K562 (cell line): ENCODE measurements around the gene USP15. TPM values are rescaled to one million over a fixed set of nuclear protein-coding genes. Genes with fewer than 3 reads are reported as not detected.

Experiments used
- ATAC-seq: fragments of 200-7000 bp; cut with Tn5 transposase; 3 replicates; pipeline ENCODE4 v1.9.1; 2020; ENCODE audit warnings: moderate library complexity
- BruUV-seq: library from RNA; stranded (reverse); fragments of 400-500 nt; replicated peaks from 2 replicates; lab custom pipeline; 2021; lab: Mats Ljungman, UMichigan
- CTCF ChIA-PET: fragments of 300-600 bp; formaldehyde crosslinking; extraction: SDS; loops from one replicate; lab custom pipeline; 2021; ENCODE audit warnings: low intra/inter-chr PET ratio; lab: Yijun Ruan, JAX
- POLR2A ChIA-PET: fragments of 300-600, 350-650 bp; sonication (Branson Sonifier 250); formaldehyde crosslinking; extraction: SDS; loops from one replicate; lab custom pipeline; 2021; ENCODE audit warnings: antibody characterized with exemption, inconsistent platforms; lab: Yijun Ruan, JAX
- DNase-seq, 4 experiments: peaks; one replicate each; pipeline versions ENCODE4 v3.0.0 to v3.0.0-alpha.2; 2011 to 2018; ENCODE audit warnings: low spot score in 3 of 4, mixed read lengths in 3 of 4; ENCODE audit errors: extremely low read depth in 1 of 4
- FAIRE-seq: peaks from 2 replicates; lab custom pipeline; 2011; peaks lifted over from hg19 to GRCh38; lab: Jason Lieb, UNC
- H2AFZ ChIP-seq: 2 replicates; pipeline ENCODE4 v1.6.0; 2011; ENCODE audit warnings: low read depth, low read length, control low read depth, inconsistent platforms
- H3K27ac ChIP-seq: fragments of 200-600 bp; 3 replicates; pipeline ENCODE4 v1.8.0; 2011; ENCODE audit warnings: low read depth, mild to moderate bottlenecking, control low read depth, inconsistent platforms, low read length, moderate library complexity, mixed read lengths; ENCODE audit errors: extremely low read depth
- H3K27me3 ChIP-seq, 2 experiments: fragments of 300-600 bp in 1 of 2; 2 replicates in 1 of 2; 3 replicates in 1 of 2; pipeline versions ENCODE4 v1.6.0 to v1.8.0; 2011; ENCODE audit warnings: inconsistent platforms in 2 of 2, low read length in 2 of 2, mild to moderate bottlenecking in 1 of 2, mixed read lengths in 1 of 2, moderate library complexity in 1 of 2; ENCODE audit not compliant: control insufficient read depth in 2 of 2, insufficient read depth in 2 of 2
- H3K36me3 ChIP-seq: fragments of 300-600 bp; 3 replicates; pipeline ENCODE4 v1.8.0; 2011; ENCODE audit warnings: mild to moderate bottlenecking, low read length, inconsistent platforms; ENCODE audit not compliant: control insufficient read depth, insufficient read depth
- H3K4me1 ChIP-seq, 2 experiments: fragments of 200-600 bp in 1 of 2; replicated peaks in 1 of 2; 2 replicates in 1 of 2; 3 replicates in 1 of 2; pipeline versions ENCODE4 v1.5.1 to v1.8.0; 2011; ENCODE audit warnings: inconsistent platforms in 2 of 2, low read length in 2 of 2, mild to moderate bottlenecking in 1 of 2, mixed read lengths in 1 of 2, moderate library complexity in 1 of 2; ENCODE audit not compliant: control insufficient read depth in 2 of 2, insufficient read depth in 2 of 2
- H3K4me2 ChIP-seq: 2 replicates; pipeline ENCODE4 v1.6.1; 2011; ENCODE audit warnings: low read length, control low read depth, inconsistent platforms, mixed read lengths; ENCODE audit not compliant: insufficient read depth
- H3K4me3 ChIP-seq: fragments of 200-600 bp; sonication (generic), shearing (Covaris generic); 2 replicates; pipeline ENCODE4 v1.5.1; 2016; ENCODE audit warnings: control low read depth, inconsistent platforms
- H3K79me2 ChIP-seq: fragments of 200-600 bp; 3 replicates; pipeline ENCODE4 v1.8.0; 2011; ENCODE audit warnings: low read length, inconsistent platforms; ENCODE audit not compliant: control insufficient read depth, insufficient read depth
- H3K9ac ChIP-seq, 2 experiments: 2 replicates each; pipeline versions ENCODE4 v1.6.0 to v1.6.1; 2011; ENCODE audit warnings: low read depth in 2 of 2, low read length in 2 of 2, control low read depth in 1 of 2, inconsistent platforms in 1 of 2, mild to moderate bottlenecking in 1 of 2, mixed read lengths in 1 of 2; ENCODE audit not compliant: insufficient read depth in 1 of 2
- H3K9me1 ChIP-seq: one replicate; pipeline ENCODE4 v1.6.0; 2011; ENCODE audit warnings: inconsistent platforms, mild to moderate bottlenecking, low read length, moderate library complexity; ENCODE audit not compliant: control insufficient read depth, insufficient read depth
- H3K9me3 ChIP-seq: replicated peaks from 2 replicates; pipeline ENCODE4 v1.5.1; 2011; ENCODE audit warnings: low read depth, low read length, inconsistent platforms; ENCODE audit not compliant: control insufficient read depth, insufficient read depth
- H4K20me1 ChIP-seq: replicated peaks from 2 replicates; pipeline ENCODE4 v1.6.1; 2011; ENCODE audit warnings: low read length, inconsistent platforms, mixed read lengths; ENCODE audit not compliant: control insufficient read depth, insufficient read depth
- BCLAF1 ChIP-seq, 2 experiments: fragments of 450-650 bp in 1 of 2; IDR thresholded peaks; 2 replicates each; pipeline ENCODE4 v1.6.1; 2011 to 2017; ENCODE audit warnings: low read depth in 2 of 2, antibody characterized with exemption in 1 of 2, borderline replicate concordance in 1 of 2, low read length in 1 of 2, mild to moderate bottlenecking in 1 of 2, mixed read lengths in 1 of 2; ENCODE audit not compliant: control insufficient read depth in 1 of 2
- MAFF ChIP-seq: IDR thresholded peaks from 2 replicates; pipeline ENCODE4 v1.6.1; 2012; ENCODE audit warnings: low read length, improper control_type of control experiment
- MED1 ChIP-seq: sonication (generic); formaldehyde crosslinking; IDR thresholded peaks from 2 replicates; pipeline ENCODE4 v1.8.1; 2023; ENCODE audit warnings: missing genetic modification reagents, borderline replicate concordance
- MYBL2 ChIP-seq, 2 experiments: fragments of 450-650 bp in 1 of 2; sonication (generic) in 1 of 2; formaldehyde crosslinking in 1 of 2; IDR thresholded peaks; 2 replicates each; pipeline versions ENCODE4 v1.6.1 to v1.8.1; 2017 to 2022; ENCODE audit warnings: borderline replicate concordance in 1 of 2, inconsistent platforms in 1 of 2, low read depth in 1 of 2, mild to moderate bottlenecking in 1 of 2, missing genetic modification reagents in 1 of 2, moderate library complexity in 1 of 2
- PCBP1 ChIP-seq: fragments of 200-400 bp; formaldehyde crosslinking; IDR thresholded peaks from 2 replicates; pipeline ENCODE4 v1.6.1; 2018; ENCODE audit warnings: mild to moderate bottlenecking, low read depth, low read length; ENCODE audit not compliant: poor library complexity, severe bottlenecking
- PTTG1 ChIP-seq: fragments of 450-650 bp; IDR thresholded peaks from 2 replicates; pipeline ENCODE4 v1.6.1; 2016; ENCODE audit warnings: low read depth, mild to moderate bottlenecking, missing genetic modification characterization, missing compliant biosample characterization
- ZSCAN29 ChIP-seq: fragments of 450-650 bp; IDR thresholded peaks from 2 replicates; pipeline ENCODE4 v1.6.1; 2017
- WGBS: fragments of 100-300 bp; shearing (Covaris generic); methylation state at CpG from one replicate; pipeline ENCODE4 v1.1.6; 2016; ENCODE audit warnings: low coverage, mixed read lengths; ENCODE audit not compliant: insufficient coverage; ENCODE audit errors: missing lambda C conversion rate; 5-methylcytosine and 5-hydroxymethylcytosine counted together
- in situ Hi-C: fragments of 300-500 bp; cut with MboI; formaldehyde crosslinking; loops from 4 replicates; pipeline ENCODE4 v1.15.0; 2018; ENCODE audit warnings: inconsistent platforms, mixed read lengths
- intact Hi-C: fragments of 100-400 bp; cut with micrococcal nuclease; formaldehyde crosslinking; loops from 2 replicates; pipeline ENCODE4 v1.14.2; 2022
- polyA plus RNA-seq, 8 experiments: library from polyadenylated mRNA; depleted of rRNA in 4 of 8; stranded (reverse) in 5 of 8; unstranded in 3 of 8; fragments of >200 nt; fragmentation: Nextera tagmentation in 2 of 8; fragmentation: Illumina TruSeq in 1 of 8; extraction: Ambion mirVana in 2 of 8; extraction: Trizol in 1 of 8; gene quantifications; 2 replicates each; pipeline versions ENCODE4 v1.2.1 to v1.2.3, GENCODE V29; 2011 to 2014; ENCODE audit warnings: inconsistent platforms in 1 of 8, missing spikeins in 1 of 8
- total RNA-seq, 7 experiments: library from RNA; depleted of rRNA in 6 of 7; stranded (reverse); fragments of >200 nt in 6 of 7; fragmentation: Illumina TruSeq in 2 of 7; extraction: Trizol in 2 of 7; gene quantifications; 2 replicates each; pipeline versions ENCODE4 v1.2.1 to v1.2.3, GENCODE V29; 2011 to 2021; ENCODE audit warnings: low replicate concordance in 1 of 7

Gene USP15
- total and polyA plus RNA-seq, 9 of the 15 experiments (the other 6 are each of a cell fraction or from before 2014, with no cell fraction given), result 140 to 272 (median 182) TPM

- TF ChIP-seq PCBP1, result no peak
- TF ChIP-seq BCLAF1 (IDR thresholded peaks at IDR 0.05; ENCODE audit: borderline replicate concordance in 1 of 2, control insufficient read depth in 1 of 2, low read depth in 2 of 2, low read length in 1 of 2), result no peak
- TF ChIP-seq MED1 (CRISPR knock-in tag), result no peak
- no peak for TF ChIP-seq PTTG1 (tag)
- TF ChIP-seq MAFF, result peak; percentile 92
These were observed 9.4 kb downstream of the USP15 start (continued) for GRCh38 chr12:62269464-62270228.

DNA sequence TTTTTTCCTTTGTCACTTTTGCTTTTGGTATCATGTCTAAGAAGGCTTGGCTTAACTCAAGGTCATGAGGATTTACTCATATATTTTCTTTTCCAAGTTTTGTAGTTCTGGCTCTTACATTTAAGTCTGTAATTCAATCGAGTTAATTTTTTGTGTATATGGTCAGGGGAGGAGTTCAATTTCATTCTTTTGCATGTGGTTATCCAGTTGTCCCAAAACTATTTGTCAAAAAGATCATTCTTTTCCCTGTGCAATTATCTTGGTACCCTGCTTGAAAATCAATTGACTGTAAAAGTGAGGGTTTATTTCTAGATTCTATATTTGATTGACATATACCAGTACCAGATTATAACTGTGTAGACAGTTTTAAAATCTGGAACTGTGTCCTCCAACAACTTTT, 10.2 kb downstream of the USP15 start:
- H4K20me1 ChIP-seq, result peaks cover 47% of the 10 kb centered on the region; the same call in 1 of the 2 replicates
- H3K4me1 ChIP-seq, result peaks cover 9 to 65% of the 10 kb centered on the region in 2 experiments; a peak in 4 of 5 replicates
- no peaks in the 10 kb centered on the region for H3K9me1 ChIP-seq
- H3K79me2 ChIP-seq, result peaks cover 100% of the 10 kb centered on the region
- 0% methylated on average over 1 of the region's 1 CpG for WGBS
- BruUV-seq, result no TSS peak
- peaks cover 39% of the 10 kb centered on the region; the same call in 2 of the 3 replicates for H3K36me3 ChIP-seq
- DNase-seq, result no peak
- H3K4me3 ChIP-seq, result no peak overlapping the region
- intact Hi-C loops (no loop called here), in situ Hi-C loops (no loop called here)
- H3K27me3 ChIP-seq, result no peaks in the 10 kb centered on the region
- ChIA-PET CTCF (no interaction called here), POLR2A (no interaction called here)
- H2AFZ ChIP-seq, result no peak overlapping the region
- H3K9ac ChIP-seq, result peak overlapping the region in 1 of 2 experiments; percentile 15; a peak in 1 of 4 replicates
- TF ChIP-seq MYBL2 (IDR thresholded peaks at IDR 0.05; ENCODE audit: low read depth) (no peak), MYBL2 (CRISPR knock-in tag; IDR thresholded peaks at IDR 0.05; ENCODE audit: borderline replicate concordance) (no peak), ZSCAN29 (peak; percentile 58; the same call in 1 of the 2 replicates)
- H3K4me2 ChIP-seq, result peak overlapping the region; percentile 55; the same call in 1 of the 2 replicates
- peak overlapping the region; percentile 37; the same call in 1 of the 3 replicates for H3K27ac ChIP-seq
- no peak for ATAC-seq
- no peaks in the 10 kb centered on the region for H3K9me3 ChIP-seq
- FAIRE-seq, result no peak
